ENCODE results near the gene KRTAP25-1. TPM values are rescaled to one million over a fixed set of nuclear protein-coding genes. Genes with fewer than 3 reads are reported as not detected.

KRTAP25-1 gene
- total and polyA plus RNA-seq, 12 donors: not detected

GRCh38 chr21:30326390-30326789 is 37.1 kb upstream of the KRTAP25-1 start:
- no peak for TF ChIP-seq CTCF (IDR thresholded peaks at IDR 0.05)
- H3K9me3 ChIP-seq: peaks cover 0 to 26% (median 12%) of the 10 kb centered on the region in 11 donors
- intact Hi-C loops (cut with DNase I): no loop called here
- no peaks in the 10 kb centered on the region for H3K36me3 ChIP-seq
- DNase-seq (no peak), ATAC-seq (no peak)
- H3K27me3 ChIP-seq: no peaks in the 10 kb centered on the region
- H3K27ac ChIP-seq: no peak overlapping the region
- H3K4me1 ChIP-seq: no peaks in the 10 kb centered on the region
- no peak overlapping the region for H3K4me3 ChIP-seq

- TF ChIP-seq CTCF (IDR thresholded peaks at IDR 0.05): no peak
- intact Hi-C loops (cut with DNase I): no loop called here
- H3K4me1 ChIP-seq: no peaks in the 10 kb centered on the region
- H3K27me3 ChIP-seq: no peaks in the 10 kb centered on the region
- H3K4me3 ChIP-seq: no peak within 1 kb of the TSS
- ATAC-seq (no peak), DNase-seq (no peak)
- no peak within 1 kb of the TSS for H3K27ac ChIP-seq
- H3K9me3 ChIP-seq: peaks cover 0 to 5% (median 0%) of the 10 kb centered on the region in 11 donors
- H3K36me3 ChIP-seq: no peaks in the 10 kb centered on the region
- 84 to 94% methylated on average over 2 of the region's 2 CpGs for WGBS, 2 donors
These were observed 30.9 kb upstream of the KRTAP25-1 start, which contains the start of gene KRTAP26-1 for GRCh38 chr21:30320215-30320614. TSS of gene KRTAP26-1 (minus strand) at chr21:30320315. CDS start at chr21:30320035, 280 bp downstream.

GRCh38 chr21:30315701-30316100 is 26.4 kb upstream of the KRTAP25-1 start:
- WGBS, 2 donors: 85 to 91% methylated on average over 2 of the region's 2 CpGs
- ATAC-seq (no peak), DNase-seq (no peak)

GRCh38 chr21:30306884-30307283 is 17.6 kb upstream of the KRTAP25-1 start:
- no peak overlapping the region for H3K4me3 ChIP-seq
- H3K9me3 ChIP-seq: peaks cover 0 to 8% (median 0%) of the 10 kb centered on the region in 11 donors
- H3K4me1 ChIP-seq: no peaks in the 10 kb centered on the region
- H3K27ac ChIP-seq: no peak overlapping the region
- no peak for DNase-seq
- no peak for ATAC-seq
- 34 to 35% methylated on average over 2 of the region's 2 CpGs for WGBS, 2 donors
- no peak for TF ChIP-seq CTCF (IDR thresholded peaks at IDR 0.05)
- no peaks in the 10 kb centered on the region for H3K27me3 ChIP-seq
- H3K36me3 ChIP-seq: no peaks in the 10 kb centered on the region
- intact Hi-C loops (cut with DNase I): no loop called here

More at GRCh38 chr21:30315701-30316100, 26.4 kb upstream of the KRTAP25-1 start:
- no peaks in the 10 kb centered on the region for H3K4me1 ChIP-seq
- H3K9me3 ChIP-seq: no peaks in the 10 kb centered on the region
- no peak overlapping the region for H3K27ac ChIP-seq
- no peak for TF ChIP-seq CTCF (IDR thresholded peaks at IDR 0.05)
- H3K4me3 ChIP-seq: no peak overlapping the region
- H3K36me3 ChIP-seq: no peaks in the 10 kb centered on the region
- intact Hi-C loops (cut with DNase I): no loop called here
- H3K27me3 ChIP-seq: no peaks in the 10 kb centered on the region
